ENCODE measurements around the gene IFTAP.
"Not testable (repeated sequence)": the region's sequence is repeated elsewhere in the genome, so short reads cannot be mapped to it uniquely, and the experiment has no call there.

DNA sequence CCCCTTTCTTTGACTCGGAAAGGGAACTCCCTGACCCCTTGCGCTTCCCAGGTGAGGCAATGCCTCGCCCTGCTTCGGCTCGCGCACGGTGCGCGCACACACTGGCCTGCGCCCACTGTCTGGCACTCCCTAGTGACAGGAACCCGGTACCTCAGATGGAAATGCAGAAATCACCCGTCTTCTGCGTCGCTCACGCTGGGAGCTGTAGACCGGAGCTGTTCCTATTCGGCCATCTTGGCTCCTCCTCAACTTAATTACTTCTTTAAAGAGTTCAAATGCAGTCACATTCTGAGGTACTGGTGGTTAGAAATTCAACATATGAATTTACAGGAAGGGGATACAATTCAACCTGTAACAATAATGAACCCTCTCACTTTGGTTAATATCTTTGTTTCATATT is 36.9 kb upstream of the IFTAP start:
- TF ChIP-seq, protein P1, sequence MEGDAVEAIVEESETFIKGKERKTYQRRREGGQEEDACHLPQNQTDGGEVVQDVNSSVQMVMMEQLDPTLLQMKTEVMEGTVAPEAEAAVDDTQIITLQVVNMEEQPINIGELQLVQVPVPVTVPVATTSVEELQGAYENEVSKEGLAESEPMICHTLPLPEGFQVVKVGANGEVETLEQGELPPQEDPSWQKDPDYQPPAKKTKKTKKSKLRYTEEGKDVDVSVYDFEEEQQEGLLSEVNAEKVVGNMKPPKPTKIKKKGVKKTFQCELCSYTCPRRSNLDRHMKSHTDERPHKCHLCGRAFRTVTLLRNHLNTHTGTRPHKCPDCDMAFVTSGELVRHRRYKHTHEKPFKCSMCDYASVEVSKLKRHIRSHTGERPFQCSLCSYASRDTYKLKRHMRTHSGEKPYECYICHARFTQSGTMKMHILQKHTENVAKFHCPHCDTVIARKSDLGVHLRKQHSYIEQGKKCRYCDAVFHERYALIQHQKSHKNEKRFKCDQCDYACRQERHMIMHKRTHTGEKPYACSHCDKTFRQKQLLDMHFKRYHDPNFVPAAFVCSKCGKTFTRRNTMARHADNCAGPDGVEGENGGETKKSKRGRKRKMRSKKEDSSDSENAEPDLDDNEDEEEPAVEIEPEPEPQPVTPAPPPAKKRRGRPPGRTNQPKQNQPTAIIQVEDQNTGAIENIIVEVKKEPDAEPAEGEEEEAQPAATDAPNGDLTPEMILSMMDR (conservative IDR thresholded peaks at IDR 0.05; ENCODE audit: low read length), result not testable (repeated sequence)
- not testable (repeated sequence) for TF ChIP-seq EZH2phosphoT487 (IDR thresholded peaks at IDR 0.05; ENCODE audit: borderline replicate concordance, low read depth, low read length)

All from OCI-LY7 (cell line).